Measurements from ENCODE around the gene ANKRD18A. TPM values are rescaled to one million over a fixed set of nuclear protein-coding genes. Genes with fewer than 3 reads are reported as not detected.
A peak's percentile ranks its signal among the peaks of the same experiment; 100 is the strongest.

Gene ANKRD18A
- total RNA-seq, 1 donor from 2014 or later: 2.4 TPM

DNA sequence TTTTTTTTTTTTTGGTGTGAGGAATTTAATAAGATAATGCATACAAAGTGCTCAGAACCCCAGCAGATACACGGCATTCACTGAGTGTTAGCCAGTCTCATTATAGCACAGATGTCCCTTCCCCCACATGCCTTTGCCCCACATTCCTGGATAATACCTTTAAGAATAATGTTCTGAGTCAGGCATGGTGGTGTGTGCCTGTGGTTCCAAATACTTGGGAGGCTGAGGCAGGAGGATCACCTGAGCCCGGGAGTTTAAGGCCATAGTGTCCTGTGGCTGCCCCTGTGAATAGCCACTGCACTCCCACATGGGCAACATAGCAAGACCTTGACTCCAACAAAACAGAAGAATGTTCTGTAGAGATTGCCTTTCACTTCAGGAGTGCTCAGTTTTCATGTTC lies 24.2 kb upstream of the ANKRD18A start:
- TF ChIP-seq, protein P1, sequence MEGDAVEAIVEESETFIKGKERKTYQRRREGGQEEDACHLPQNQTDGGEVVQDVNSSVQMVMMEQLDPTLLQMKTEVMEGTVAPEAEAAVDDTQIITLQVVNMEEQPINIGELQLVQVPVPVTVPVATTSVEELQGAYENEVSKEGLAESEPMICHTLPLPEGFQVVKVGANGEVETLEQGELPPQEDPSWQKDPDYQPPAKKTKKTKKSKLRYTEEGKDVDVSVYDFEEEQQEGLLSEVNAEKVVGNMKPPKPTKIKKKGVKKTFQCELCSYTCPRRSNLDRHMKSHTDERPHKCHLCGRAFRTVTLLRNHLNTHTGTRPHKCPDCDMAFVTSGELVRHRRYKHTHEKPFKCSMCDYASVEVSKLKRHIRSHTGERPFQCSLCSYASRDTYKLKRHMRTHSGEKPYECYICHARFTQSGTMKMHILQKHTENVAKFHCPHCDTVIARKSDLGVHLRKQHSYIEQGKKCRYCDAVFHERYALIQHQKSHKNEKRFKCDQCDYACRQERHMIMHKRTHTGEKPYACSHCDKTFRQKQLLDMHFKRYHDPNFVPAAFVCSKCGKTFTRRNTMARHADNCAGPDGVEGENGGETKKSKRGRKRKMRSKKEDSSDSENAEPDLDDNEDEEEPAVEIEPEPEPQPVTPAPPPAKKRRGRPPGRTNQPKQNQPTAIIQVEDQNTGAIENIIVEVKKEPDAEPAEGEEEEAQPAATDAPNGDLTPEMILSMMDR (IDR thresholded peaks at IDR 0.05; ENCODE audit: insufficient read depth, low read length, poor library complexity, severe bottlenecking): no peak
- H3K4me3 ChIP-seq (ENCODE audit: low read depth, low read length): no peak overlapping the region
- DNase-seq (ENCODE audit: low read depth): no peak
- no peaks in the 10 kb centered on the region for H3K27me3 ChIP-seq (ENCODE audit: control insufficient read depth, insufficient read depth, low read length)
- H3K36me3 ChIP-seq (ENCODE audit: control insufficient read depth, insufficient read depth, low read length): no peaks in the 10 kb centered on the region

GRCh38 chr9:38643815-38644173 lies 23.4 kb upstream of the ANKRD18A start:
- Histone ChIP-seq H3K4me3 (ENCODE audit: low read depth, low read length) (no peak overlapping the region), H3K27me3 (ENCODE audit: control insufficient read depth, insufficient read depth, low read length) (no peaks in the 10 kb centered on the region), H3K36me3 (ENCODE audit: control insufficient read depth, insufficient read depth, low read length) (no peaks in the 10 kb centered on the region)
- TF ChIP-seq, protein P1 (IDR thresholded peaks at IDR 0.05; ENCODE audit: insufficient read depth, low read length, poor library complexity, severe bottlenecking): no peak
- DNase-seq (ENCODE audit: low read depth): no peak

DNA sequence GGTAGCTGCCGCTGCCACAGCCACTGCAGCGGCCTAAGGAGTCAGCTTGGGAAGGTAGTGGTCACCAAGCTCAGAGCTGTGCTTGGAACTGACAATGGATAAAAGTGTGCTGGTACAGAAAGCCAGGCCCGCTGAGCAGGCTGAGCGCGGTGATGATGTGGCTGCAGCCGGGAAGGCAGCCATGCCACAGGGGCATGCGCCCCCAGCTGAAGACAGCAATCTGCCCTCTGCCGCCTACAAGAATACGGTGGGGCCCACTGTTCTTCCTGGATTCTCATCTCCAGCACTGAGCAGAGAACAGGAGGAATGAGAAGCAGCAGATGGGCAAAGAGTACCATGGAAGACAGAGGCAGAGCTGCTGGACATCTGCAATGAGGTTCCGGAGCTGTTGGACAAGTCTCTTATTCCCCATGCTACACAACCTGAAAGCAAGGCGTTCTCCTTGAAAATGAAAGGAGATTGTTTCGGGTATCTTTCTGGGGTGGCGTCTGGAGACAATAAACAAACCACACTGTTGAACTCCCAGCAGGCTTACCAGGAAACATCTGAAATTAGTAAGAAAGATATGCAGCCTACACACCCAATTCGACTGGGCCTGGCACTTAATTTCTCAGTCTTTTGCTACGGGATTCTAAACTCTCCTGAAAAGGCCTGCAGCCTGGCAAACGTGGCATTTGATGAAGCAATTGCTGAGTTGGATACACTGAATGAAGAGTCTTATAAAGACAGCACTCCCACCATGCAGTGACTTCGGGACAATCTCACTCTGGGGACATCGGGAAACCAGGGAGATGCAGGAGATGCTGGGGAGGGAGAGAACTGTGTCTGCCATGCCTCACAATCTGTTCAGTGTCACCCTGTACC lies 22.8 kb upstream of the ANKRD18A start:
- no peak for DNase-seq (ENCODE audit: low read depth)
- H3K4me3 ChIP-seq (ENCODE audit: low read depth, low read length): no peak overlapping the region
- H3K27me3 ChIP-seq (ENCODE audit: control insufficient read depth, insufficient read depth, low read length): no peaks in the 10 kb centered on the region
- TF ChIP-seq, protein P1 (IDR thresholded peaks at IDR 0.05; ENCODE audit: insufficient read depth, low read length, poor library complexity, severe bottlenecking): no peak
- H3K36me3 ChIP-seq (ENCODE audit: control insufficient read depth, insufficient read depth, low read length): no peaks in the 10 kb centered on the region

DNA sequence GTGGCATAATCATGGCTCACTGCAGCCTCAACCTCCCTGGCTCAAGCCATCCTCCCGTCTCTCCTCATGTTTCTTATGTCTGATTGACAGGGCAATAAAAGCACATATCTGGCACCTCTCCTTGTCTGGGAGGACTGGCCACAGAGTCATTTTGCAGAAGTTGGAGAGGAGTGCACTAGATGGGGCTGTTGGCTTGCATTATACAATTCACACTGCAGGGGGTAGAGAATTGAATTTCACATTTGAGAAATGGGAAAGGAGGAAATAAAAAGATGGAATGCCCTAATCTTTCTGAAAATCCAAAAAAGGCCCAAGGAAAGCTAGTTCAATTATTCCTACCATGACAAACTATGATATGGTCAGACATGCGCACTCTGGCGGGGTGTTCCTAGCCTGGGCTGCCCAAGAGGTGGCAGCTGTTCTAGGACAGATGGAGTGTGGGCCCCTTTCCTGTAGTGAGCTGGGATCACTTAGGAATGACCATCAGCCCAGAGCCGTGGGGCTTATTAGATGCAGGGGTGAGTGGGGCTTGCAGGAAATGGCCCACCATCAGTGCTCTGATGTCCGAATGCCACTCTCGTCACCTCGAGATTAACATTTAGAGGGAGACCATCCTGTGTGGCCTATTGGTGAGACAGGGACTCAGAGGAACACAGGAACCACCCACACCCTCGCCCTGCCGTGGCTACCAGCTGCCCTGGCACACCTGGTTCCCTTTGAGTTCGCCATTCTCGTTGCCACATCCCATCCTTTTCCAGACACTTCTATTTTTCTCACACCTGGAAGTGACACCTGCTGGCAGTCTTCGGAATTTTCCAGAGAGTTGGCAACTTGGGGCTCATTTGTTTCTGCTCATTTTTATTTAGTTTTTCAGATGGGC lies 21.8 kb upstream of the ANKRD18A start:
- TF ChIP-seq, protein P1 (IDR thresholded peaks at IDR 0.05; ENCODE audit: insufficient read depth, low read length, poor library complexity, severe bottlenecking): peak; percentile 49
- H3K27me3 ChIP-seq (ENCODE audit: control insufficient read depth, insufficient read depth, low read length): no peaks in the 10 kb centered on the region
- no peak for DNase-seq (ENCODE audit: low read depth)
- no peaks in the 10 kb centered on the region for H3K36me3 ChIP-seq (ENCODE audit: control insufficient read depth, insufficient read depth, low read length)
- H3K4me3 ChIP-seq (ENCODE audit: low read depth, low read length): no peak overlapping the region

DNA sequence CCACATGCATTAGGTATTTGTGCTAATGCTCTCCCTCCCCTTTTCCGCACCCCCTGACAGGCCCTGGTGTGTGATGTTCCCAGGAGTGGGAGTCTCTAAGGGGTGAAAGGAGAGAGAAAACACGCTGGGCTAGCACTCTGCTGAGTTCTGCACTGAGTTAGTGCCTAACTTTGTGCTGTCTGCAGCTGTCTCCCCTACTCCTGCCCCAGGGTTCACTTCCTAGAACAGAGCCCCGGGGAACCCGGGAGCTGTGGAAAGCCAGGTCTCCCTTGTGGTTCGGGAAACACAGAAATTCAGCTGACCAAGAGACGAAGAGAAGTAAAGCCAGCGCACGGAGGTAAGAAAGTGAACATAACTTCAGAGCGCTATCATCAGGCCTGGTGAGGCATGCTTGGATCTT lies 20.7 kb upstream of the ANKRD18A start:
- H3K27me3 ChIP-seq (ENCODE audit: control insufficient read depth, insufficient read depth, low read length): no peaks in the 10 kb centered on the region
- TF ChIP-seq, protein P1 (IDR thresholded peaks at IDR 0.05; ENCODE audit: insufficient read depth, low read length, poor library complexity, severe bottlenecking): no peak
- H3K36me3 ChIP-seq (ENCODE audit: control insufficient read depth, insufficient read depth, low read length): no peaks in the 10 kb centered on the region
- DNase-seq (ENCODE audit: low read depth): no peak
- H3K4me3 ChIP-seq (ENCODE audit: low read depth, low read length): no peak overlapping the region
